ENCODE results near the gene LHFPL2. TPM values are rescaled to one million over a fixed set of nuclear protein-coding genes. Genes with fewer than 3 reads are reported as not detected.
A peak's percentile ranks its signal among the peaks of the same experiment; 100 is the strongest.

Gene LHFPL2
- total RNA-seq, 2 donors from 2014 or later, result 0.12 to 0.21 TPM

DNA sequence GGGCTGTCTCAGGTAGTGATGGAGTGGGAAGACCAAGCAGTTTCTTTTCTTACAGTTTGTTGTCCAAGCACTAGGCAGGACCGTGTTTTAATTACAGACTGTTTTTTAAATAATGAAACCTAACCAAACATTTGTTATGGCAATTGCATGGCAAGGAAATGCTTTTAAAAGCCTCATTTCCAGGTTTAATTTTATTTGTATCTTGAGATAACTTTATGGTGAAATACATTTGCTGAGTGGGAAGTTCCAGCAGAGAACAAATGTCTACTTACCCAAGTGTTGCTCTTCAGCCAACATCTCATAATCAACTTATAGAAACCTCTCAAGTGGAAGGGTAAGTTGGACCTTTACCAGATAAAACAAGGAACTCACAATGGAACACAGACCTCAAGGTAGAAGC, 11.8 kb upstream of the LHFPL2 start:
- no peaks in the 10 kb centered on the region for H3K36me3 Mint-ChIP-seq (ENCODE audit: insufficient read depth in 2 of 2)
- H3K9me3 Mint-ChIP-seq, result no peaks in the 10 kb centered on the region
- H3K4me3 Mint-ChIP-seq, result no peak overlapping the region
- no peak for ATAC-seq (replicated peaks in 1 of 2)
- DNase-seq, result no peak
- no peak overlapping the region for H3K27ac Mint-ChIP-seq
- peaks cover 11% of the 10 kb centered on the region for H3K27me3 Mint-ChIP-seq (ENCODE audit: low read depth)
- no peaks in the 10 kb centered on the region for H3K4me1 Mint-ChIP-seq (ENCODE audit: low read depth)

DNA sequence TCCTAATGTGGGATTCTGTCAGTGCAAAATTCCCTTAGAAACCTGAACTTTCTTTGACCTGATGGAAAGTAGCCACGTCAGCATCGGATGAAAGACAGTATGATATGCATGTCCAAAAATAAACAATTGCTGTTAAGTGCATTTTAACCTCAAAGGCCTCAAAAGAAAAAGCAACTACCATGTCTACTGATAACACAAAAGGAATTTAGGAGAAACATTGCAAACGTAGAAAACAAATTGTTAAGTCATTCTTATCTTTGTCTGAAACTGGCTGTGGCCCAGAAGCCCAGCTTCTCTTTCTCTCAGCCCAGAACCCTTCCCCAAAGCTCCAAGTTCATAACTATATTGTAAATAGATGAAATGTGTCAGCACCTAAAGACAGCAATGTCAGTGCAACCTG, 11.1 kb upstream of the LHFPL2 start:
- H3K9me3 Mint-ChIP-seq, result no peaks in the 10 kb centered on the region
- no peak for DNase-seq
- no peak for ATAC-seq (replicated peaks in 1 of 2)

GRCh38 chr5:78659114-78659513, 10.5 kb upstream of the LHFPL2 start:
- Mint-ChIP-seq H3K4me3 (no peak overlapping the region), H3K27me3 (ENCODE audit: low read depth) (peaks cover 12% of the 10 kb centered on the region), H3K4me1 (ENCODE audit: low read depth) (no peaks in the 10 kb centered on the region), H3K36me3 (ENCODE audit: insufficient read depth in 2 of 2) (no peaks in the 10 kb centered on the region), H3K27ac (no peak overlapping the region), H3K9me3 (no peaks in the 10 kb centered on the region)
- DNase-seq (no peak), ATAC-seq (replicated peaks in 1 of 2) (no peak)

More for the DNA sequence above, 11.1 kb upstream of the LHFPL2 start:
- peaks cover 10% of the 10 kb centered on the region for H3K27me3 Mint-ChIP-seq (ENCODE audit: low read depth)
- H3K36me3 Mint-ChIP-seq (ENCODE audit: insufficient read depth in 2 of 2), result no peaks in the 10 kb centered on the region
- no peak overlapping the region for H3K4me3 Mint-ChIP-seq
- H3K27ac Mint-ChIP-seq, result no peak overlapping the region
- H3K4me1 Mint-ChIP-seq (ENCODE audit: low read depth), result no peaks in the 10 kb centered on the region

DNA sequence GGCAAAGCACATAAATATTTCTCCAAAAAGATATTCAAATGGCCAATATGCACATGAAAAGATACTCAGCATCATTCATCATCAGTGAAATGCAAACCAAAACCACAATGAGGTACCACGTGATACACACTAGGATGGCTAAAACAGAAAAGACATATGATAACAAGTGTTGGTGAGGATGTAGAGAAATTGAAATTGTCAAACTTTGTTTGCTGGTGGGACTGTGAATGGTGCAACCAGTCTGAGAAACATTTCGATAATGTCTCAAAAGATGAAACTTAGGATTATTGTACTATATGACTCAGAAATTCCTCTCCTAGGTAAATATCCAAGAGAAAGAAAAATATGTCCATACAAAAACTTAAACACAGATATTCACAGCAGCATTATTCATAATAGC, 8.6 kb upstream of the LHFPL2 start:
- Mint-ChIP-seq H3K27me3 (ENCODE audit: low read depth) (peaks cover 25% of the 10 kb centered on the region), H3K4me1 (ENCODE audit: low read depth) (no peaks in the 10 kb centered on the region), H3K27ac (no peak overlapping the region), H3K4me3 (no peak overlapping the region), H3K36me3 (ENCODE audit: insufficient read depth in 2 of 2) (no peaks in the 10 kb centered on the region), H3K9me3 (no peaks in the 10 kb centered on the region)
- ATAC-seq (replicated peaks in 1 of 2) (no peak), DNase-seq (no peak)

GRCh38 chr5:78655746-78656290, 7.2 kb upstream of the LHFPL2 start:
- Mint-ChIP-seq H3K4me3 (no peak overlapping the region), H3K27ac (no peak overlapping the region), H3K36me3 (ENCODE audit: insufficient read depth in 2 of 2) (no peaks in the 10 kb centered on the region), H3K9me3 (no peaks in the 10 kb centered on the region), H3K27me3 (ENCODE audit: low read depth) (peaks cover 33% of the 10 kb centered on the region), H3K4me1 (ENCODE audit: low read depth) (no peaks in the 10 kb centered on the region)
- no peak for DNase-seq
- ATAC-seq (replicated peaks in 1 of 2), result no peak

DNA sequence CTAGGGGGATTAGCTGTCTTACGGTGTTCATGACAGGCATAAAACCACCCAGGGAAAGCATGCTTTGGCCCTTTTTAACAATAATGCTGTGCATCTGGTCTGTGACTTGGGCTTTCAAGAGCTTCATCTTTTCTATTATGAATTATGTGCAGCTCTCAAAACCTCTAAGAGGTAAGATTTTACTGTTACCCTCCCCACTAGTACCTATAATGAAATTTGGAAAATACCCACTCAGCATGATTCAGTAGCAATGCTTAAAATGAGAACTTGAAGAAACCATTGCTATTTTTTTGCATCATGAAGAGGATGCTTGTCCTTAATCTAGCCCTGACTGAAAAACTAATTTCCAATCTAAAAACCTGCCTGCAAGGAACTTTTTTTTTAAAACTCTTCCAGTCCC, 5.8 kb upstream of the LHFPL2 start:
- peaks cover 0 to 3% of the 10 kb centered on the region in 2 donors for H3K36me3 Mint-ChIP-seq (ENCODE audit: insufficient read depth in 2 of 2)
- no peaks in the 10 kb centered on the region for H3K9me3 Mint-ChIP-seq
- DNase-seq, result no peak
- peaks cover 10% of the 10 kb centered on the region for H3K4me1 Mint-ChIP-seq (ENCODE audit: low read depth)
- peaks cover 43% of the 10 kb centered on the region for H3K27me3 Mint-ChIP-seq (ENCODE audit: low read depth)
- H3K4me3 Mint-ChIP-seq, result no peak overlapping the region
- no peak overlapping the region for H3K27ac Mint-ChIP-seq
- ATAC-seq (replicated peaks in 1 of 2), result peak; percentile 58 to 87

DNA sequence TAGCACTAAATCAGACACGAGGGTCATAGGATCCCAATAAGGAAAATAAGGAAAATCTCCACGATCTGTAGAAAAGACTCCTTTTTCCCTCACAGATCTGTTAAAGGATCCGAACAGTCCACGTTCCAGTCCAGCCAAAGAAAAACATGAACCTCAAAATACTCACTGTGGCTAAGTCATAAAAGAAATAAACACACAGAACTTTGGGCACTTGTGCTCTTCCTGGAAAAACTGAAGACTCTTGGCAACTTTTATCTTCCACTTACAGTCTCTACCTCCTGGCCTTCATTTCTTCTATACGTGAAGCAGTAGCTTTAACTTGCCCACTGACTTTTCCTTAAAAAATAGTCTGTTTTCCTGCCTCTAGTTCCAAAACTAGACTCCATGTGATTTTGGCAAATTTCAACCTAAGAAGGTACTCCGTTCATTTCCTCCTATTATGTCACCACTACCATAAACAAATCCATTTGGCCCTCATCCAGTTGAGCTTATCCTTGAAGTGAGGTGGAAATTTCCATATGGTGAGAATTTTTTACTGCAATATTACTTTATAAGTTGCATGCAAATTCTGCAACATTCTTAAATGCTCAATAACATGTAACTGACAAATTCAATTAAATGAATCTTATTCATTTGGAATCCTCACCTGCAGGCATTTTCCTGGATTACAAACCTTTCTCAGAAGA, 5.3 kb upstream of the LHFPL2 start:
- Mint-ChIP-seq H3K9me3 (no peaks in the 10 kb centered on the region), H3K4me3 (no peak overlapping the region), H3K27me3 (ENCODE audit: low read depth) (peaks cover 41% of the 10 kb centered on the region), H3K27ac (no peak overlapping the region), H3K4me1 (ENCODE audit: low read depth) (peaks cover 11% of the 10 kb centered on the region), H3K36me3 (ENCODE audit: insufficient read depth in 2 of 2) (peaks cover 0 to 3% of the 10 kb centered on the region in 2 donors)
- DNase-seq (no peak), ATAC-seq (replicated peaks in 1 of 2) (no peak)

DNA sequence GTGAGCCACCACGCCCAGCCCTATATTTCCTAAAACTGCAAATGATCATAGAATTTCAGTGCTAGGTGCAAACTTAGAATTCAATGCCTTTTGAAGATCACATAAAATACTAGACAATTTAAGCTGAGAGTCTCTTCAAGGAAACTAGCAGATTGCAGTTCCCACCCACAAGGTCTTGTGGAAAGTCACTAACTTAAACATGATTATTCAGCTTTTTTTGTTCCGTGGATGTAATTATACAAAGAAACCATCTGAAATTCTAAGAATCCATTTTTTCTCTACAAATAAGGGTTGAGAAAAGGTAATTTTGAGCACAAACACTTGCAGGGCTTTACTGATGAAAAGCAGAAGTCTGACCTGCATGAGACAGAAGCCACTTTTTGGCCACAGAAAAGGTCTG, 4.5 kb upstream of the LHFPL2 start:
- H3K27ac Mint-ChIP-seq, result no peak overlapping the region
- DNase-seq, result no peak
- peaks cover 33% of the 10 kb centered on the region for H3K27me3 Mint-ChIP-seq (ENCODE audit: low read depth)
- no peak for ATAC-seq (replicated peaks in 1 of 2)
- H3K36me3 Mint-ChIP-seq (ENCODE audit: insufficient read depth in 2 of 2), result peaks cover 0 to 3% of the 10 kb centered on the region in 2 donors
- no peak overlapping the region for H3K4me3 Mint-ChIP-seq
- peaks cover 11% of the 10 kb centered on the region for H3K4me1 Mint-ChIP-seq (ENCODE audit: low read depth)
- no peaks in the 10 kb centered on the region for H3K9me3 Mint-ChIP-seq

GRCh38 chr5:78651468-78651867, 2.9 kb upstream of the LHFPL2 start:
- Mint-ChIP-seq H3K4me3 (no peak overlapping the region), H3K9me3 (no peaks in the 10 kb centered on the region), H3K36me3 (ENCODE audit: insufficient read depth in 2 of 2) (peaks cover 0 to 3% of the 10 kb centered on the region in 2 donors), H3K4me1 (ENCODE audit: low read depth) (peaks cover 22% of the 10 kb centered on the region), H3K27me3 (ENCODE audit: low read depth) (peaks cover 47% of the 10 kb centered on the region), H3K27ac (no peak overlapping the region)
- DNase-seq, result no peak
- ATAC-seq (replicated peaks in 1 of 2), result no peak

- H3K27ac Mint-ChIP-seq, result no peak overlapping the region
- ATAC-seq (replicated peaks in 1 of 2) (no peak), DNase-seq (no peak)
- H3K36me3 Mint-ChIP-seq (ENCODE audit: insufficient read depth in 2 of 2), result peaks cover 0 to 3% of the 10 kb centered on the region in 2 donors
- peaks cover 56% of the 10 kb centered on the region for H3K27me3 Mint-ChIP-seq (ENCODE audit: low read depth)
- no peaks in the 10 kb centered on the region for H3K9me3 Mint-ChIP-seq
- H3K4me1 Mint-ChIP-seq (ENCODE audit: low read depth), result peaks cover 22% of the 10 kb centered on the region
- H3K4me3 Mint-ChIP-seq, result no peak overlapping the region
Observed at GRCh38 chr5:78650531-78650930, 2.0 kb upstream of the LHFPL2 start.

DNA sequence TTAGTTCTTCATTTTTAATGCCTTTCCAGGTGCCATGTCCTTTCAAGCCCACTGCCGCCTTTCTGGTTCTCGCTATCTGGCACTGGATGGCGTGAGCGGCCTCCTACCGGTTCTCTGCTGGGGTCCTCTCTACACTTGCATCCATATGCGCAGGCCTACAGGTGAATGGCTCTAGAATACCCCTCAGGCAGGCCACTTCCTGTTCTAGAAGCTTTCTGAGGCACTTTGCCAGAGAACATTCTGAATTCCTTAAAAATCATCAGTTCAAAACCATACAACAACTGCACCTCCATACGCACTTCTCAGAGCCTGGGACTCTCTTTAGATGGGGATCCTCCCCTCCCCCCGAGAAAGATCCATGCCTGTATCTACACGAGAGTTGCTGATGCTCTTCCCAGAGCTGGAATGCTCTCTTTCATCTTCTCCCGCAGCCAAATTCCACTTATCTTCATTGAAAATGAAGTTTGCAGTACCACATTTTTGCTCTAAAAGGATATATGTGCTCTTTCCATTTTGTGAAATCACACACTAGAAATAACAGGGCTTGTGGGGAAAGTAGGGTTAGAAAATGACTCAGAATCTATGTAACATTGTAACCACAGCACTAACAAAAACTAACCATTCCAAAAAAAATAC, 1.4 kb upstream of the LHFPL2 start:
- ATAC-seq (replicated peaks in 1 of 2) (no peak), DNase-seq (no peak)
- Mint-ChIP-seq H3K9me3 (no peaks in the 10 kb centered on the region), H3K36me3 (ENCODE audit: insufficient read depth in 2 of 2) (peaks cover 0 to 3% of the 10 kb centered on the region in 2 donors), H3K27me3 (ENCODE audit: low read depth) (peaks cover 62% of the 10 kb centered on the region), H3K4me1 (ENCODE audit: low read depth) (peaks cover 22% of the 10 kb centered on the region), H3K4me3 (peak overlapping the region; percentile 62 to 80), H3K27ac (no peak overlapping the region)

DNA sequence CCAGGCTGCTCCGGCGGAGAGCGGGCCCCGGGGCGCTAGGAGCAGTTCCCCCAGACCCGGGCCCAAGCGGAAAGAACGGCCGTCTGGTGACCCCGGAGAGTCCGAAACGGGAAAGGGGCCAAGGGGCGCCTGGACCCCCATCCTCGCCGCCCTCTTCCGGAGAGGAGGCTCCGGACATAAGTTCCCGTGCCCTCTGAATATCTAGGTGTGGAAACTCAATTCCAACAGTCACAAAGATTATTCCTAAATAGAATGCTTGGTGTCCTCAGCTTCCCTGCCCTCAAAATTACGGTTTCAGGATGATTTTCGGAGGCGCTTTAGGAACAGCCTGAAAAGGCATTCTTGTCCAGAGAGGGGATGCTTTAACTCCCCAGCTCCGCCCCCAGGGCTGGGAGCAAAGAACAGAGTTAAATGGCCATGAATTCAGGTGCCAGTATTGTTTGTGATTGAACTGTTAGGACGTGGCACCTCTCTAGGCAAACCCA, 681 bp upstream of the LHFPL2 start:
- Mint-ChIP-seq H3K36me3 (ENCODE audit: insufficient read depth in 2 of 2) (peaks cover 0 to 3% of the 10 kb centered on the region in 2 donors), H3K9me3 (no peaks in the 10 kb centered on the region), H3K4me1 (ENCODE audit: low read depth) (peaks cover 22% of the 10 kb centered on the region), H3K4me3 (peak overlapping the region in 1 of 2 donors; percentile 29), H3K27me3 (ENCODE audit: low read depth) (peaks cover 68% of the 10 kb centered on the region), H3K27ac (no peak overlapping the region)
- DNase-seq (no peak), ATAC-seq (replicated peaks in 1 of 2) (no peak)

- peak in 1 of 2 donors; percentile 7 for DNase-seq
- Mint-ChIP-seq H3K9me3 (no peaks in the 10 kb centered on the region), H3K4me1 (ENCODE audit: low read depth) (peaks cover 22% of the 10 kb centered on the region), H3K27me3 (ENCODE audit: low read depth) (peaks cover 62% of the 10 kb centered on the region), H3K27ac (no peak overlapping the region), H3K4me3 (peak overlapping the region; percentile 38 to 72), H3K36me3 (ENCODE audit: insufficient read depth in 2 of 2) (peaks cover 0 to 3% of the 10 kb centered on the region in 2 donors)
- ATAC-seq (replicated peaks in 1 of 2), result peak; percentile 30 to 39
Observed at GRCh38 chr5:78647838-78648358, 674 bp downstream of the LHFPL2 start.
